ENCODE results near the gene SLC1A2. TPM values are rescaled to one million over a fixed set of nuclear protein-coding genes. Genes with fewer than 3 reads are reported as not detected.

Gene SLC1A2
- total and polyA plus RNA-seq, 4 donors = 0.35 to 17.0 (median 1.1) TPM

- Histone ChIP-seq H3K9ac (ENCODE audit: insufficient read depth in 1 of 2, low read length in 2 of 2) (no peak overlapping the region), H3K27ac (ENCODE audit: low read depth in 1 of 2, low read length in 1 of 2) (no peak overlapping the region), H3K4me1 (ENCODE audit: control insufficient read depth in 5 of 5, insufficient read depth in 5 of 5, low read length in 5 of 5) (peaks cover 3 to 28% (median 10%) of the 10 kb centered on the region in 5 donors), H3K36me3 (ENCODE audit: control insufficient read depth in 4 of 4, insufficient read depth in 4 of 4, low read length in 4 of 4) (no peaks in the 10 kb centered on the region), H3K9me3 (ENCODE audit: control insufficient read depth in 4 of 4, insufficient read depth in 3 of 4, low read length in 3 of 4) (no peaks in the 10 kb centered on the region), H3K4me3 (no peak overlapping the region), H3K27me3 (ENCODE audit: control insufficient read depth in 3 of 3, insufficient read depth in 3 of 3, low read length in 2 of 3) (no peaks in the 10 kb centered on the region)
- TF ChIP-seq CTCF (IDR thresholded peaks at IDR 0.05; ENCODE audit: control extremely low read depth, extremely low read depth) = no peak
- ATAC-seq (ENCODE audit: insufficient read depth, low FRiP score) (no peak), DNase-seq (no peak)
- 88 to 96% methylated on average over 1 of the region's 1 CpG for WGBS, 2 donors
Measured at GRCh38 chr11:35347921-35348331, 71.4 kb downstream of the SLC1A2 start.

GRCh38 chr11:35347173-35347878 is 72.0 kb downstream of the SLC1A2 start:
- DNase-seq (no peak), ATAC-seq (ENCODE audit: insufficient read depth, low FRiP score) (no peak)
- H3K9me3 ChIP-seq (ENCODE audit: control insufficient read depth in 4 of 4, insufficient read depth in 3 of 4, low read length in 3 of 4) = no peaks in the 10 kb centered on the region
- H3K9ac ChIP-seq (ENCODE audit: insufficient read depth in 1 of 2, low read length in 2 of 2) = no peak overlapping the region
- no peaks in the 10 kb centered on the region for H3K36me3 ChIP-seq (ENCODE audit: control insufficient read depth in 4 of 4, insufficient read depth in 4 of 4, low read length in 4 of 4)
- no peak overlapping the region for H3K4me3 ChIP-seq
- H3K27ac ChIP-seq (ENCODE audit: low read depth in 1 of 2, low read length in 1 of 2) = no peak overlapping the region
- 73 to 87% methylated on average over 6 of the region's 6 CpGs for WGBS, 2 donors
- TF ChIP-seq CTCF (IDR thresholded peaks at IDR 0.05; ENCODE audit: control extremely low read depth, extremely low read depth) = no peak
- H3K4me1 ChIP-seq (ENCODE audit: control insufficient read depth in 5 of 5, insufficient read depth in 5 of 5, low read length in 5 of 5) = peaks cover 2 to 28% (median 10%) of the 10 kb centered on the region in 5 donors
- no peaks in the 10 kb centered on the region for H3K27me3 ChIP-seq (ENCODE audit: control insufficient read depth in 3 of 3, insufficient read depth in 3 of 3, low read length in 2 of 3)

- no peak for ATAC-seq (ENCODE audit: insufficient read depth, low FRiP score)
- WGBS, 2 donors = 84 to 91% methylated on average over 6 of the region's 6 CpGs
- H3K4me1 ChIP-seq (ENCODE audit: control insufficient read depth in 5 of 5, insufficient read depth in 5 of 5, low read length in 5 of 5) = peaks cover 1 to 28% (median 10%) of the 10 kb centered on the region in 5 donors
Measured at GRCh38 chr11:35346472-35347156, 72.7 kb downstream of the SLC1A2 start.

More at GRCh38 chr11:35346472-35347156, 72.7 kb downstream of the SLC1A2 start:
- no peak for TF ChIP-seq CTCF (IDR thresholded peaks at IDR 0.05; ENCODE audit: control extremely low read depth, extremely low read depth)
- Histone ChIP-seq H3K4me3 (no peak overlapping the region), H3K9me3 (ENCODE audit: control insufficient read depth in 4 of 4, insufficient read depth in 3 of 4, low read length in 3 of 4) (no peaks in the 10 kb centered on the region), H3K27me3 (ENCODE audit: control insufficient read depth in 3 of 3, insufficient read depth in 3 of 3, low read length in 2 of 3) (no peaks in the 10 kb centered on the region), H3K27ac (ENCODE audit: low read depth in 1 of 2, low read length in 1 of 2) (no peak overlapping the region), H3K9ac (ENCODE audit: insufficient read depth in 1 of 2, low read length in 2 of 2) (no peak overlapping the region), H3K36me3 (ENCODE audit: control insufficient read depth in 4 of 4, insufficient read depth in 4 of 4, low read length in 4 of 4) (no peaks in the 10 kb centered on the region)
- no peak for DNase-seq

Data from lung (tissue), 12 donors.